ENCODE data around the gene APBA1.

DNA sequence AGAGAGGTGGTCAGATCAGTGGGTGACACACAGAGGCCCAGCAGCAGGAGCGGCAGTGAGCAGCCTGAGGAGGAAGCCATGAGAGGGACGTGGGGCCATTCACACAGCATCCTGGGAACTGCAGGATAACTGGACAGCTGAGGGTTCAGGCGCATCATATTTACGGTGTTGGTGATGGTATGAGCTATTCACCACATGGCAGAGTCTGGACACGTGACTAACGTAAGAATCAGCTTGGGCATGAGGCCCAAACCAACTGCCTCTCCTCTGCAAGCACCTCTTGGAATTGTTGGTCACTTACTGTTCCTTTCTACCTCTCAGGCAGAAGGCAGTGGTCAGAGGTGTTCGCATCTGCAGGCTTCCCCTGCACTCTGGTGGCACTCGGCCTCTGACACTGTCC, 206.0 kb downstream of the APBA1 start:
- TF ChIP-seq, protein P1, sequence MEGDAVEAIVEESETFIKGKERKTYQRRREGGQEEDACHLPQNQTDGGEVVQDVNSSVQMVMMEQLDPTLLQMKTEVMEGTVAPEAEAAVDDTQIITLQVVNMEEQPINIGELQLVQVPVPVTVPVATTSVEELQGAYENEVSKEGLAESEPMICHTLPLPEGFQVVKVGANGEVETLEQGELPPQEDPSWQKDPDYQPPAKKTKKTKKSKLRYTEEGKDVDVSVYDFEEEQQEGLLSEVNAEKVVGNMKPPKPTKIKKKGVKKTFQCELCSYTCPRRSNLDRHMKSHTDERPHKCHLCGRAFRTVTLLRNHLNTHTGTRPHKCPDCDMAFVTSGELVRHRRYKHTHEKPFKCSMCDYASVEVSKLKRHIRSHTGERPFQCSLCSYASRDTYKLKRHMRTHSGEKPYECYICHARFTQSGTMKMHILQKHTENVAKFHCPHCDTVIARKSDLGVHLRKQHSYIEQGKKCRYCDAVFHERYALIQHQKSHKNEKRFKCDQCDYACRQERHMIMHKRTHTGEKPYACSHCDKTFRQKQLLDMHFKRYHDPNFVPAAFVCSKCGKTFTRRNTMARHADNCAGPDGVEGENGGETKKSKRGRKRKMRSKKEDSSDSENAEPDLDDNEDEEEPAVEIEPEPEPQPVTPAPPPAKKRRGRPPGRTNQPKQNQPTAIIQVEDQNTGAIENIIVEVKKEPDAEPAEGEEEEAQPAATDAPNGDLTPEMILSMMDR (conservative IDR thresholded peaks at IDR 0.05), result no peak
- no peak for TF ChIP-seq ZFX (IDR thresholded peaks at IDR 0.05)

All from C4-2B (cell line).